CD1c-positive myeloid dendritic cell (primary cell): ENCODE measurements around the gene CIRBP.
A peak's percentile ranks its signal among the peaks of the same experiment; 100 is the strongest.

ENCODE experiments used
- DNase-seq: peaks from one replicate; pipeline ENCODE4 v3.0.0-alpha.2; 2016; ENCODE audit errors: extremely low spot score

CIRBP gene

DNA sequence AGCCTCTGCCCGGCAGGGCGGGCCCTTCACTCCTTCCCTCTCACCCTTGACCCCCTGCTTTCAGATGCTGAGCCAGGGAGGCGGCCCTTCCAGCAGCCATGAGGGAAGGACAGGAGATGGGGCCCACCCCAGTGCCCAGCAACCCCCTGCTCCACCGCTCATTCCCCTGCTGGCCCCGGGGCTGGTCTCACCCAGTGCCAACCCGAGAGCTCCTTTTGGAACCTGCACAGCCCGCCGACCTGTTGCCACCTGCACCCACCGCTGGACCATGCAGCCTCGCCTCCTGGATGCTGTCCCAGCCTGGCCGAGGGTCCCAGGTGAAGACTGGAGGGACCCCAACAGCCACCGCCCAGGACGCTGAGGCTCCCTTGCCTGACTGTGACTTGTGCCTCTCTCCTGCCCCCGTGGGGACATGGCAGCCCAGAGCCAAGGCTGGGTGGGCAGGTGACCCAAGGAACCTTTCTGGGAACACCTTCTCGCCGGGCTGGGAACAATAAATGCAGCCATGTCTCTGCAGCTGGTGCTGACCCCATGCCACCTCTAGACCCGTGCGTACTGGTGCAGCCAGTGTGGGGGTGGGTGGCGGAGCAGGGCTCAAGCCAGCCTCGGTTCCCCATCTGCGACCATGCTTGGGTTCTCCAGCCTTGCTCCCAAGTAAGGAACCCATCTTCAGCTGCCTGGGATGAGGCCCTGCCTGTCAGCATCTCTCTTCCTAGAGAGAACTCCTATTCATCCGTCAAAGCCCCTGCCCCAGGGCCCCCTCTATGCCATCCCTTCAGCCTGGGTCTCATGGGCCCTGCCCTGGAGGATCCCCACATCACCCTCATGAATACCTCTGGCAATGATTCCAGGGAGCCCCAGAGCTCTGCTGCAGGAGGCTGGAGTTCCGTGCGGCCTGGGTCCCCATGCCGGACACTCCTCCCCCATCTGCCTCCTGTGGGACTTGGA lies 9.9 kb downstream of the CIRBP start:
- no peak for DNase-seq

DNA sequence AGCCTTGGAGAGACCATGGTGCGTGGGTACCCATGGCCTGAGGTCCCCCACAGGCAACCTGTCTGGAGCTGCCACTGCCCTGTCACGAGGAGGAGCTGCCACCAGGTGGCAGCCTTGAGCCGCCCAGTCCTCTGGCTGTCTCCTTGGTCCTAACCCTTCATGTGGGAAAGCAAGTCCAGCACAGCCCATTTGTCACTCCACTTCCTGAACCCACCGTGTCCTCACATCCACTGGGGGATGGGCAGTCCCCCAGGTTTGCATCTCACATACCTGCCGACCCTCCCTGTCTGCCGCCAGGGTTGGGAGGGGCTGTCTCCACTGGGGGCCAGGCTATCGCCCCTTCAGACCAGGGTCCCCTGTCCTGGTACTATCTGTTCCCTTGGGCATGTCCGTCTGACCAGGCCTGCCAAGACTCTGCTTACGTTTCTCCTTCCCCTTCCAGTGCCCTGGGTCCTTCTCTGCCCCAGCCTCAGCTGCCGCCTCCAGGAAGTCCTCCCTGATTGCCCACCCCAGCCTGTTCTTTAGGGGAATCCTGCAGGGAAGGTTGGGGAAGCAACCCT lies 10.7 kb downstream of the CIRBP start:
- peak; percentile 87 for DNase-seq

DNA sequence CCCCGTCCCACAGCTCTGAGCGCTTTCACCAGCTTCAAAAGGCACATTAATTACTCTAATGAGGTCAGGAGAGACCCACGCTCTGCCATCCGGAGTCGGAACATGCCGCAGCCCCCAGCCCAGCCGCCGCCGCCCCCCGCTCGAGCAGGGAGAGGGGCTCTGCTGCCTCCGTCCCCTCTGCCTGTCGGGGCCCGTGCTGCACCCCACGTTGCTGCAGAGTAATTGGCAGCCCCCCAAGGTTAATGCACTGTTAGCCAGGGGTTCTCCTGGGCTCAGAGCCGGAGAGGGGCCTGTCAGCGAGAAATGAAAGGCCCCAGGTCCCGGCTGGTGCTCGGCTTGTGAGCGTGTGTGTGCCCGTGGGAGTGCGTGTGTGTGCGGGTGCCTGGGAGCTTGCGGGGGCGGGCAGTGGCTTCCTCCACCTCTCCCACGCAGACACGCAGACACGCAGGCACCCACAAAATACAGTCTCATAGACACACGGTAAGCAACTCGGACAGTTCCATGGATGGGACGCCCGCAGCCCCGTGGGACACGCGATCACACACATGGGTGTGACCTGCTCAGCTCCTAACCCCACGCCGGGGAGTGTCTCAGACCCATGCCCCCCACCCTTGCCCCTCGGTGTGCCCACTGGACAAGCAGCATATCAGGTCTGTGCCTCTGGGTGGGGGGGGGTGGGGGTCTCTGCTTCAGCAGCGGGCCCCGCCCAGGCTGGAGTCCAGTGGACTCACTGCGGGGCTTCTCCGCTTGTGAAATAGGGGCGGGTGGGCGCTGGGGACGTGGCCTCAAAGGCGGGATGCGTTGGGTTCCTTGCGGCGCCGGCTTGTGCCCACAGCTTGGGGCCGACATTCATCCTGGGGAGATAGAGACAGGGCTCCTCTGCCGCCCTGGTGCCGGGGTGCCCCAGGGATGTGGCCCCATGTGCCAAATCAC lies 11.8 kb downstream of the CIRBP start:
- no peak for DNase-seq

DNA sequence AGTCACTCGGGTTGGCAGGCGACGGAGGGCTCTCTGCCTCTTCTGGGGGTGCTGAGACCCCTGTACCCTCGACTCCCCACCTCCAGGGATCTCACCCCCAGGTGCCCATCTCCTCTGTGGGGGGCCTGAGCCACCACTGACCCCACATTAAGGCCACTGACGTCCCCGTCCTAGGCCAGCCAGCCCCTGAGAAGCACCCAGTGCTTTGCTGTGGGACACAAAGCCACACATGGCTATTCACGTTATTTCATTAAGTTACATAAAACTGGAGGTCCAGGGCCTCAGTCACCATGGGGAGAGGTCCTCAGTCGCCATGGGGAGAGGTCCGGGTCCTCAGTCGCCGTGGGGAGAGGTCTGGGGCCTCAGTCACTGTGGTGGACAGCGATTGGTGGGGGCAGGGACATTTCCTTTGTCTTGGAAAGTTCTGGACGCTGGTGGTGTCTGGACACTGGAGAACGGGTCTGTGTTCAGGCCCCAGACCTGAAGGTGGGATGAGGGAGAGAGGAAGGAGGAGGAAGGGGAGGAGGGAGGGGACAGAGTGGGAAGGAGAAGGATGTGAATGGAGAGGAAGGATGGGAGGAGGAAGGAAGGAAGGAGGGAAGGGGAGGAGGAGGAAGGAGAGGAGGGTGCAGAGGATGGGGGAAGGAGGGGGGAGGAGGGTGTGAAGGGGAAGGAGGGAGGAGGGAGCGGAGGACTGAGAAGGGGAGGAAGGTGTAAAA lies 12.6 kb downstream of the CIRBP start:
- DNase-seq = no peak

DNA sequence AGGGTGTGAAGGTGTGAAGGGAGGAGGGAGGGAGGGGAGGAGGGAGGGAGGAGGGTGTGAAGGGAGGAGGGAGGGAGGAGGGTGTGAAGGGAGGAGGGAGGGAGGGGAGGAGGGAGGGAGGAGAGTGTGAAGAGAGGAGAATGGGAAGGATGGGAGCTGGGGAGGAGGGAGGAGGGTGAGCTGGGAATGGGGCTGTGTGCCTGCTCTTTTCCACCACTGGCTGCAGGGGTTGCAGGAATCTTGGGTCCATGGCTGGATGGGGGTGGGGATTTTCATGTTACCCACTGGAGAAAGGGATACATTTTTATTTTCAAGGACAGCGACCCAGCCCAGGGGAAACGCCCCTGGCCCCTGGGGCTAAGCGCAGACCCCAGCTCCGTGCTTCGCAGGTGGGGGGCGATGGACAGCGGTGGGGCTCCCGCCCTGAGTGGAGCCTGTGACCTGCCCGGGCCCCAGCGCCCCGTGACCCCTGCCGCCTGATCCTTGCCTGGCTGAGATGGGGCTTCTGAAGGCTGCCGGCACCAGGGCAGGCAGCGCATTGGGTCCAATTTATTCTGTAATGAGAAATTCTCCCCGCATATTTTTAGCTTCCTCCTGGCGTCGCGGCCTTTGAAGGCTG lies 13.6 kb downstream of the CIRBP start:
- DNase-seq = no peak

DNA sequence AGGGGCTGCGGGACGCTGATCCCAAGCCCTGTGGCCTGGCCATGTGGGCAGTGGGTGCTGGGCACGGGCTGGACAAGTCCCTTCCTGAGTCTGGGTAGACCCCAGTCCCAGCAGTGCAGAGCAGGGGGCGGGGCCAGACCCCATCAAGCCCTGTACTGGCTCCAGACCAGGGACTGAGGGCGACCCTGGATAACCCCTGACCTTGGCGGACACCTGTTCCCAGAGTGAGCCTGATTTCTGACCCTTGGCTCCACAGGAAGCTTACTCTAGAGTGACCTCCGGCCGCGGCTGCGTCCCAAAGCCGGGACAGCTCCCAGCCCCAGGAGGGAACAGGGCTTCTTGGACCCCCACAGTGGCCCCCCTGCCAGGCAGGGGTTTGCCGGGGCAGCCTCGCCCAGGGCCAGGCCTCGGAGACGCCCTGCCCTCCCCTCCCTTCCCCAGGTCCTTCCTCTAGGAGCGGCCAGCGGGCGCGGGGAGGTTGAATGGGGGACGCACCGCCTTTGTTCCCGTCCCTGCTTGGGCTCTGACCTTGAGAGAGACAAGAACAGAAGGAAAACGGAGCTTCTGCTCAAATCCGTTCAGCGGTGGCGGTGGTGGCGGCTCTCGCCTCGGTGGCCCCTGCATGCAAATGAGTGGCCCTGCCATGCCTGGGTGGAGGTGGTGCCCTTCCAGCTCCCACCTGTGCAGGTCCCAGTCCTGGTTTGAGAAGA lies 14.2 kb downstream of the CIRBP start:
- DNase-seq = no peak

DNA sequence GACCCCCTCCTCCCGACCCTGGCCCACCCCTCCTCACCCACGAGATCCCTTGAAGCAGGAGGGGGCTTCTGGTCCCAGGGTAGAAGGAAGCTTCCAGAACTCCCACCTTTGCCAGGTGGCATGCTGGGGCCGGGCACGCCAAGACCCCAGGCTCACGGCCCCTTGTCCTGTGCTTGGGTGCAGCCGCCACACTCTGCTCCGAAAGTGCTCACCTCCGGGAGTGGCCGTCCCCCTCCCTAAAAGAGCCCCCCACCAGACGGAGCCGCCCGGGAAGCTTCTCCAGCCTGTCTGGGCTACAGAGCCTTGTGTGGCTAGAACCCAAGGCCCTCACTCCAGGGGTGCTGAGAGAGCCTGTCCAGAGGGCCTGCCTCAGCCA lies 14.8 kb downstream of the CIRBP start:
- DNase-seq = no peak

DNA sequence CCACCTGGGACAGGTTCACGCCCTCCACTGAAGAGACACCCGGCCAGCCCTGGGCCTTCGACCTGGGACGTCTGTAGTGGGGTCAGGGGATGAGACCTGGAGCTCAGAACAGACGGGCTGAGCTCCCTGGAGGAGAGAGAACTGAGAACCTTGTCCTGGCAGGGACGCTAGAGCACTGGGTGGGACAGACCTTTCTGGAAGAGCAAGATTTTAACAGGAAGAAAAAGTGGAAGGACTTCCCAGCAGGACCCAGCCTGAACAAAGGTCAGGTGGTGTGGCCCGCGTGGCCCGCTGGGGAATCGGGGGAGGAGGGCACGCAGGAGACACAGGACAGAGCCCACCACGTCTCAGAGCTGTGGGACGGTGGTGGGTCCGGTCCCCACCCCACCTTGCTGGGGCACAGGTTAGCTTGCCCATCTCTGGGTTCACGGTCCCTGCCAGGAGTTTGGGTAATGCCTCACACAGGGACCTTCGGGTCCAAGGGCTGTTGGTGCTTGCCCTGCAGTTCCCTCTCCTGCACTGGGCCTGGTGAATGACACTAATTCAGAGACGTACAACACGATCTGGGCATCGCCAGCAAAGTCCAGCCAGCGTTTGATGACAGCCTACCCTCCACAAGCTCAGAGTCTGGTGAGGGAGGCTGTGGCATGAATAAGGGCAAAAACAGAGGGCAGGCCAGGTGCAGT lies 15.3 kb downstream of the CIRBP start:
- DNase-seq = no peak

DNA sequence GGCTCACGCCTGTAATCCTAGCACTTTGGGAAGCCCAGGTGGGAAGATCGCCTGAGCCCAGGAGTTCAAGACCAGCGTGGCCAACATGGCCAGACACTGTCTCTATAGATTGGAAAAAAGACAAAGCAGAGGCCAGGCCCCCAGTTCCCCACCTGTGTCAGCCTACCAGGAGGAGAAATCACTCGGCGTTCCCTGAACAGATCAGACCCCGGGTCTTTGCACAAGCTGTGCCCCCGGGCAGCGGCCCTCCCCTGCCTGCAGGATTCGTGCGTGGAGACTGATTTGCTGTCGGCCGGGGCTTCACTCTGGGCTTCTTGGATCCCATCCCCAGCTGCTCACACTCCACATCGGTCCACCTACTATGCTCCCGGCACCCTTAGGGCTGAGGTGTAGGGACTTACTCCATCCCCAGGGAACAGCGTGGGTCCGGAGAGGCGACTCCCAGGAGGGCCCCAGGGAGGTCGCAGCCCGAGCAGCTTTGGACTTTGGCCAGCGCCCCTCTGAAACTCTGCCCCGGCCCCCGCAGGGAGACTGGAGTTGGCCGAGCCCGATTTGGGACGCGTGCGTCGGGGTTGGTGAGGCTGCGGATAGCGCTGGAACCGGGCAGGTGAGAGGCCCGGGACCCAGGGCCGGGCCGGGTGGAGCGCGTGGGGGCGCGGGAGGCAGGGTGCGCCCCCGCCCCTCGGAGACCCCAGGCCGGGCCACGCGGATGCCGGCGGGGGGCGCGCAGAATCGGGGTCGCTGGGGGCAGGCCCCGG lies 16.0 kb downstream of the CIRBP start:
- DNase-seq = no peak

DNA sequence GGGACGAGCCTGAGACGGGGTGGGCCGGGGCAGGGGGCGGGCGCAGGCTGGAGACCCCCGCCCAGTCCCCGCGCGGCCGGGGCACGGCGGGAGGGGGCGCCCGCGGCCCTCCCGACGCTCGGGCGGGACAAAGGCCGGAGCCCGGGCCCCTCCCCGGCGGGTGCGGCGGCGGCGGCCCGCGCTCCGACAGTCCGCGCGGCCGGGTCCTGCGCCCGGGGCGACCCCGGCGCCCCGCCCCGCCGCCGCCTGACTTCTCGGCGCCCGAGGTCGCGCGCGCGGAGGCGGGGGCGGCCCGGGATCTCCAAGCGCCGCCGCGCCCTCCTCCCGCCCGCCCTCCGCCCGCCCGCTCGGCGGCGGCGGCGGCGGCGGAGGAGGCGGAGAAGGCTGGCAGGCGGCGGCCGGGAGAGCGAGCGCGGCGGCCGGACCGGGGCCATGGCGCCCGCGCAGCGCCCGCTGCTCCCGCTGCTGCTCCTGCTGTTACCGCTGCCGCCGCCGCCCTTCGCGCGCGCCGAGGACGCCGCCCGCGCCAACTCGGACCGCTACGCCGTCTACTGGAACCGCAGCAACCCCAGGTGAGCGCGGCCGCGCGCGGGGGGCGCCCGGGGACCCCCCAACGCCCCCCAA lies 16.7 kb downstream of the CIRBP start, which contains the start of gene EFNA2:
TSS of gene EFNA2 (plus strand) at position 137 of the 624 bp plus-strand sequence. CDS start at position 433, 296 bp downstream.
- DNase-seq = no peak

DNA sequence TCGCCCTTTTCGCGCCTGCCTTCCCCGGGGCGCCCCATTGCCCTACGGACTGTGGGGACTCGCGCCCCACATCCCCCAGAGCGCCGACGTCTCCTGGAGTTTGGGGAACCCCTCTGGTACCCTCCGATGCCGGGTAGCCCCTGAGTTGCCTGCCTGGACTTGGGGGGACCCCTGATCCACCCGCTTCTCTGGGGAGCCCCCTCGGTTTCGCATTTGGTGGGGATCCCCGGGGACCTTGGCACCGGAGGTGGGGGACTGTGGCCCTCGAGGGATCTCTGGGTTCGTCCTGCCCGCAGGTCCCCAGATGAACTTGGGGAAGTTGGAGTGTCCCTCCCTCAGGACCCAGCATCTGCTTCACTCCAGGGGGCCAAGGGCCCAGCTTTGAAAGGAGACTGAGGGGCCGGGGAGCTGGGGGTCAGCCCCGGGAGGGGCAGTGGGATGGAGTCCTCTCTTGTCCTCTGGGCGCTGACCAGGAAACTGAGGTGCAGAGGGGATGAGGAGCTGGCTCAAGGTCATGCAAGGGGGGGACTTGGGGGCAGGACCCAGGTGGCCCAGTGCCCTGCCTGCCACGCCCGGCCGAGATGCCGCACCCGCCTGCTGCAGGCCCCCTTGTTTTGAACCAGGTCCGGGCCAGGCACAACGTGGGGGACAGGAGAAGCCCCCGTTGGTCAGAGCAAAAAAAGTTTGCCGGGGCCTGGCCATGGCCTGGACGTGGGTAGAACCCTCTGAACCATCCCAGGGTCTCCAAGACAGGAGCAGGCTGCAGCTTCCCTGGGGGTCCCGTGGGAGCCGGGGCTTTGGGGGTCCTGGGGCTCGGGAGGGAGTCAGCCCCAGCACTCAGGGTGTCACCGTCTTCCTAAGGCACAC lies 17.6 kb downstream of the CIRBP start:
- DNase-seq = no peak

DNA sequence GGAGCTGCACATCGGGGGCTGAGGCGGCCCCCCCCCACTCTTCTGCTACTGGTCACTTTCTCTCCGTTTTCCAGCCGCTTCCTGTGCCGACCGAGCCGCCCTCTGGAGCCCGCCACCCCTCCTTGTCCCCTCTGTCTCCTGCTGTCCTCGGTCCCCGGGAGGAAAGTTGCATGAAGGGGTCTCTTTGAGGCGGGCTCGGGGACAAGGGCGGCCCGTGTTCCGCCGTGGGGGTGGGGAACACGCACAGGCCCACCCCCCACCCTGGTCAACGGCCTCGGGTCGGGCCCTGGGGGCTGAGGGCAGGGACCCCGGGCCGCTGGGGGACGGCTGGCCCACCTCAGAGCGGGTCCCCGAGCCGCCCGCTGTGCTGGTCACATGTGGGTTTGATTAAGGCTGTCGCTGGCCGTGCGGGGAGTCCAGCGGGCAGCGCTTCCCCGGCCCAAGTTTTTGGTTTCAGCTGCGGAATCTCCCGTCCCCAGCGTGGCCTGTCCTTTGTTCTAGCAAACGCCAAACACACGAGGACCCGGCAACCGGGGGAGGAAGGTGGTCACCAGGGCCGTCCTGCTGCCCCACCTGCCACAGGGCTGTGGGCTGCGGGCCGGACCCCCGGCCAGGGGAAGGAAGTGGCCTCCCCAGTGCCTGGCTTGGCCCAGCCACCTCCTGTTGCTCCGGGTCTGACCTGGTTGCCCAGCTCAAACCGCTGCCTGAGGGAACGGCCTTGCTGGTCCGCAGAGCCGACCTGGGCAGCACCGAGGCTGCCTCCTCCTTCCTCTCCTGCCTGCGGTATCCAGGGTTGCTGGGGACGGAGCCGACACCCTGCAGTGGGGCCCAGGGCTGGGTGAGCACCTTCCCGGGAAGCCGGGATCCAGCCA lies 18.5 kb downstream of the CIRBP start:
- no peak for DNase-seq

DNA sequence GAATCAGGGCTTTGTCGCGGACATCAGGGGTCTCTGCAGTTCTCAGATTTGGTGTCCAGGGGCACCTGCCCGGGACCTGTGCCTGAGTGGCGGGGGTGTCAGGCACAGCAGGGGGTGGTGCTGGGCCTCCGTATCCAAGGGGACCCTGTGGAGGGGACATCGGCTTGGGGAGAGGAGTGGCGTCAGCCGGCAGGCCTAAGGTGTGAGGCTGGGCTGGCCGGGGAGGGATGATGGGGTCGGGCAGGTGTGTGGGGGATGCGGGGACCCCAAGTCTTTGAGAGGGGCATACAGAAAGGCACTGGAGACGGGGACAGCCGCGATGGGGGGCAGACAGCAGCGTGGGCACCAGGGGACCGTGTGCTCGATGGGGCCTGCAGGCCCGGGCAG lies 19.1 kb downstream of the CIRBP start:
- no peak for DNase-seq

DNA sequence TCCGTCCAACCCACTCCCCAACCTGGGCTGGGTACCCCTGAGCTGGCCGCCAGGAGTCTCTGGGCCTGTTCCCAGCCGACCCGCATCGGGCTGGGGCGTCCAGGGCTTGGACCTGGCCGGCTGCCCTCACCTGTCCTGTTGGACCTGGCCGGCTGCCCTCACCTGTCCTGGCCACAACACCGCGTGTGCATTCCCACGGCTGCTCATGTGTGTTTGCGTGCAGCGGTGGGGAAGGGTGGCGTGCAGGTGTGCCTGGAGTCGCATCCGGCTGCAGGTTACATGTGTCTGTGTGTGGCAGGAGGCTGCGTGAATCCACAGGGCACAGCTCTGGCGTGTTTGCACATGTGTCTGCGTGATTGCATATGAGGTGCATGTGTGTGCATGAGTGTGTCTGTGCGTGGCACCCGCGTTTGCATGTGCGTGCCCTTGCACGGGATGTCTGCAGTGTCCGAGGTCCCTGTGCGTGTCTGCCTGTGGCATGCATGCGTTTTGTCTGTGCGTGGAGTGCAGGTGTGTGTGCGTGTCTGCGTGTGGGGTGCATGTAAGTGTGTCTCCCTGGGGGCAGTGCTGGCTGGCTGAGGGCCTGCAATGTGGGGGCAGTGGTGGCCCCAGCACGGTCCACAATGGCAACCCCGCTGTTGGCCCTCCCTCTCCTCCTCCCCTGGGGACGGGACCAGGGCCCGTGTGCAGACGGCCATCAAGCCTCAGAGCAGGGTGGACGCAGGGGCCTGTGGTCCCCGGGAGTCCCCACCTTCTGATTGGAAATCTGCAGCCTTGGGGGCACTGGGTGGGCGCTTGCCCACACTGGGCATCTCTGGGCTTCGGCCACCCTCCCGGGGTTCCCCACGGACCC lies 19.9 kb downstream of the CIRBP start:
- DNase-seq = no peak

DNA sequence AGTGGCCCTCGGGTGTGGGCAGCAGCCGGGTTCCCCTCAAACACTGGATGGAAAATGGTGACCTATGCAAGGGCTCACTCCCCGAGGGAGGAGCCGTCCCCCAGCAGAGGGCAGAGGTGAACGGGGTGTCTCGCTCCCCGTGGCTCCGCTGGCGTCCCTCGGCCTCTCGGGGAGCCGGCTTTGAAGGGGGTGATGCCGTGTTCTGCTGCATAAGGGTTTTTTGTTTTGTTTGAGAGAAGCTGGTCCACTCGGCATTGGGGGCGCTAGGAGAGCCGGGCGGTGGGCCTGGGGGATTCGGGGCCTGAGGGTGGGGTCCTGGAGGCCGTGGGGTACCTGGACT lies 20.5 kb downstream of the CIRBP start:
- DNase-seq = no peak

DNA sequence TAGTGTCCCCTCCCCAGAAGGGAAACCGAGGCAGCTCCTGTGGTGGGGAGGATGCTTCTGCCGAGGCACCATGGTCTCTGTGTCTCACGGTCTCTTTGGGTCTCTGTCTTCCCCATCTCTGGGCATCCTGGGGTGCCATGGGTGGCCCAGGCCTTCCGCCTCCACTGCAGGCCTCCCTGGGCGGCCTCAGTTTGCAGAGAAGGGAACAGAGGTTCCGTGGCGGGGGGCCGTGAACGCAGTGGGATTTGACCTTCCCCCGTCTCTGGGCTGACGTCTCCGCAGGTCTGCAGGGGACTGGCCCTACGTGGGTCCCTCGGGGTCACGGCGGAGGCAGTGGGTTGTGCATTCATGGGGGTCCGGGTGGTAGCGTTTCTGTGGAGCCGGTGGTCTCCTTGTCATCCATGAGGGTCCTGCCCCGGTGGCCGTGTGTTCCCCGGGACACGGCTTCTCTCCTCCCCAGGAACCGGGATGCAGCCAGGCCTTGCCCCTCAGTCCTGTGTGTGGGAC lies 21.1 kb downstream of the CIRBP start:
- DNase-seq = no peak
